ENCODE results near the gene NLRC3. TPM values are rescaled to one million over a fixed set of nuclear protein-coding genes. Genes with fewer than 3 reads are reported as not detected.

The NLRC3 gene
- total RNA-seq, 1 donor from 2014 or later, result 0.41 TPM

DNA sequence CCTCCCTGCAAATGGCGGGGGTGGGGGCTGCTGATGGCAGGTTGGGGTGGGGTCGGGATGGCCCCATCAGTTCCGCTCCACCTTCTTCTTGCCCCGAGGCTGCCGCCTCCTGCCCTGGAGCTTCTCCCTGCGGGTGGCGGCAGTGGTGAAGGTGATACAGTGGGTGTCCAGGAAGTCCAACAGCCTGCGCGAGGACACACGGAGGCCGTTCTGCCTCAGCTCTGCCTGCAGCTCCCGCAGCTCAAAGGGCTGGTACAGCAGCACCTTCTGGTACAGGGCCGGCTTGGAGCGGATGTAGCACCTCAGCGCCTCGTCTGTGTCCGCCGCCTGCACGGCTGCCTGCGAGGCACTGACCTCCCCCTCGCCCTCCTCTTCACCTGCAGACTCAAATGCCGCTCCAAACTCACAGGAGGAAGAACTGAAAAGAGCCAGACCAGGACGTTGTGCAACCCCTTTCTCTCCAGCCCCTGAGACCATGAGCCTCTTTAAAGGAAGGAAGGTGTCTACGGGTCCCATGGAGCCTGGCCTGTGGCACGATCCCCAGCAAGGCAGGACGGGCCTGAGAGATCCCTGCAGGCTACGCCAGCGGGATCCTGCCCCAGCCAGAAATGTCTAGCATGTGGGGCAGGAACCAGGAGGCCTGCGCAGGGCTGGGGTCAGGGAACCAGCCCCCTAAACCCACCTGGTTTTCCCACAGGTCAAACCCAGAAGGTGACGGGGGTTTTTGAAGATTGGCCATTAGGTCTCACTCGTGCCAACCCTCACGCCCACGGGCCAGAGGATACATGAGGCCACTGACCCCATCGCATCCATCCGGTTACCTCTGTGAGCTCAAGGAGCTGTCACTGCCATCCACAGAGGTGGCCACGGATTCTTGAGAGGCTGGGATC, 5.3 kb upstream of the NLRC3 start:
- no peak for DNase-seq (ENCODE audit: low spot score in 2 of 2)
- no peak for FAIRE-seq

GRCh38 chr16:3581392-3581791, 4.2 kb upstream of the NLRC3 start:
- FAIRE-seq (no peak), DNase-seq (ENCODE audit: low spot score in 2 of 2) (no peak)

- DNase-seq (ENCODE audit: low spot score in 2 of 2) (no peak), FAIRE-seq (no peak)
These were observed 3.5 kb upstream of the NLRC3 start for GRCh38 chr16:3580686-3581085.

- FAIRE-seq, result no peak
- no peak for DNase-seq (ENCODE audit: low spot score in 2 of 2)
These were observed 3.0 kb upstream of the NLRC3 start for GRCh38 chr16:3580251-3580651.

GRCh38 chr16:3579776-3580175, 2.6 kb upstream of the NLRC3 start:
- FAIRE-seq (no peak), DNase-seq (ENCODE audit: low spot score in 2 of 2) (no peak)

GRCh38 chr16:3578610-3579551, 1.7 kb upstream of the NLRC3 start:
- DNase-seq (ENCODE audit: low spot score in 2 of 2), result no peak
- FAIRE-seq, result no peak

DNA sequence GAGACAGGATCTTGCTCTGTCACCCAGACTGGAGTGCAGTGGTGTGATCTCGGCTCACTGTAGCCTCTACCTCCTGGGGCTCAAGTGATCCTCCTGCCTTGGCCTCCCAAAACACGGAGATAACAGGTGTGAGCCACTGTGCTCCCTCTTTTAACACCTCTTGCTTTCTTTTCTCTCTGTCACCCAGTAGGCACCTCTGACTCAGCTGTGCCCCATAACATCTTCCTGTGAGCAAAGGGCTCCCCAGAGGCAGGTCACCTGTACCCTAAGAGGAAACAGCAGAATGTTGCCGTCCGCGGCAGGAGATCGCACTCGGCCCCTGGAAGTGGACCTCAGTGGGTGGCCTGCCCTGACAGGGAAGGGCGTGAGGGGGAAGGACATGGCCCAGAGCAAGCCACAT, 918 bp upstream of the NLRC3 start:
- DNase-seq (ENCODE audit: low spot score in 2 of 2) (no peak), FAIRE-seq (no peak)

DNA sequence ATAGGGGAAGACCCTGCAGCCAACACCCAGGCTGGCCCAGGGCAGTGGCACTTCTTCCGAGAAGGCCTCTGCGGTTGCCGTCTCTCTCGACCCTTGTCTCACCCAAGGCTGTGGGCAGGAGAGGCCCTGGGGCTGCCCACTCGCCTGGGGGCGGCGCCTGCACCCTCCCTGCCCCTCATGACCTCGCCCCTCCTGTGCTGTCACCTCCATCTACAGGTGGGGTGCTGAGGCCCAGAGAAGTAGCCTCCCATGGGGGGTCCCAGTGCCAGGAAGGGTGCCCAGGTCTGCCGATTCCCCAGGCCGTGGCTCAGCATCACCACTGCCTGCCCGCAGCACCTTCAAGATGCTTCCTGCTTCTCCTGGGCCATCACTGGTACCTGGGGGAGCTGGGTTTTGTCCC, 992 bp downstream of the NLRC3 start:
- DNase-seq (ENCODE audit: low spot score in 2 of 2) (no peak), FAIRE-seq (no peak)

- FAIRE-seq, result no peak
These were observed 1.7 kb downstream of the NLRC3 start for GRCh38 chr16:3575491-3575890.

DNA sequence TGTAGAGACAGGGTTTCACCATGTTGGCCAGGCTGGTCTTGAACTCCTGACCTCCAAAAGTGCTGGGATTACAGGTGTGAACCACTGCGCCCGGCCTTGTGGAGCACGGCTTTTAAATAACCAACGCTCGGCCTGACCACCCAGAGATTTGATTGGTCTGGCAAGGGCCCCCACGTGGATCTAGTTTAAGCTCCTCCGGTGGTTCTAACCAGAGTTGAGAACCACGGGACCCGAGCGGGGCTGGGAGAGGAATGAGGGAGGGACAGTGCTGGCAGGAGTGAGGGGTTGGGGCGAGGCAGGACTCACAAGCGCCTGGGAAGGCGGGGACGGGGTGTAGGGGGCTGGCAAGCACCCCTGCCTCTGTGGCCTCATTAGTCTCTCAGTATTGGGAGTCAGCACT, 3.0 kb downstream of the NLRC3 start:
- DNase-seq (ENCODE audit: low spot score in 2 of 2) (no peak), FAIRE-seq (no peak)

More at GRCh38 chr16:3575491-3575890, 1.7 kb downstream of the NLRC3 start:
- DNase-seq (ENCODE audit: low spot score in 2 of 2), result no peak

GRCh38 chr16:3573146-3573815, 3.9 kb downstream of the NLRC3 start:
- DNase-seq (ENCODE audit: low spot score in 2 of 2), result no peak
- FAIRE-seq, result no peak

DNA sequence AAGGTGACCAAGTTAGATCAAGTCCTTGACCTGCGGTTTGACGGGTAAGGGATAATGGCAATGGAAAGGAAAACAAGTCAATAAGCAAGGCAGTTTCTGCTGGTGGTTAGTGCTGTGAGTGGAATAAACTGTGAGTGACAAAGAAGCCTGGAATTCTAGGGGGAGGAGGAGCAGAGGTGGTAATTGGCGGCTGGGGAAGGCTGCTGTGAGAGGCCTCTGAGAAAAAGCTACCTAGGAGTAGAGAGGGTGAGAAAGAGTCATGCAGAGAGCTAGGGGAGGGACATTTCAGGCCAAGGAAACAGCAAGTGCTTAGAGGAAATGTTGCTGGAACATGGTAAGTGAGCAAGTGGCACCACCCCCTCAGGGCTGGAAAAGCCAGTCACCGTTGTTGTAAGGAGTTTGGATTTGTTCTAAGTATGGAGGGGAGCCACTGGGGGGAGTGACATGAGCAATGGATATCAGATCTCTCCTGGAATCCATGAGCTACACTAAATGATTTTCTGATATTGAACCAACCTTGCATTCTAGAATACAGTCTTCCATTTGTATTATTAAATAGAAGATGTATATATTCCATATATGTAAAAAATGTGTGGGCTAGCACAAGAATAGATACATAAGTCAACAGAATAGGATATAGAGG, 6.7 kb downstream of the NLRC3 start:
- FAIRE-seq (no peak), DNase-seq (ENCODE audit: low spot score in 2 of 2) (no peak)

DNA sequence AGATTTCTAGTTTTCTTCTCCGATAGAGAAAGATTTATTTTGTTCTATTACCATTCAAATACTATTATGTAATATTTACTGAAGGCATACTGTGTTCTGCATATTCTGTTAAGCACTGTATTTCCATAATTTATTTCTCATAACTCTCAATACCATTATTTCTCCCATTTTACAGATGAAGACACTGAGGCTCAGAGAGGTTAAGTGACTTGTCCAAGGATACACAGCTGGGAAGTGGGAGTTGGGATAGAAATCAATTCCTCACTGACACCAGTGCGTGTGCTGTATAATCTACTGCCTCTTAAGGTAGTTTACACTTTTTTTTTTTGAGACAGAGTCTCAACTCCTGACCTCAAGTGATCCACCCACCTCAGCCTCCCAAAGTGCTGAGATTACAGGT, 7.4 kb downstream of the NLRC3 start:
- no peak for FAIRE-seq

GRCh38 chr16:3566990-3567389, 10.2 kb downstream of the NLRC3 start:
- FAIRE-seq (no peak), DNase-seq (ENCODE audit: low spot score in 2 of 2) (no peak)

More for the DNA sequence above, 7.4 kb downstream of the NLRC3 start:
- DNase-seq (ENCODE audit: low spot score in 2 of 2), result no peak

- DNase-seq (ENCODE audit: low spot score in 2 of 2) (no peak), FAIRE-seq (no peak)
These were observed 12.4 kb downstream of the NLRC3 start for GRCh38 chr16:3564889-3565141.

GRCh38 chr16:3564130-3564888, 12.9 kb downstream of the NLRC3 start:
- DNase-seq (ENCODE audit: low spot score in 2 of 2), result no peak
- FAIRE-seq, result no peak

DNA sequence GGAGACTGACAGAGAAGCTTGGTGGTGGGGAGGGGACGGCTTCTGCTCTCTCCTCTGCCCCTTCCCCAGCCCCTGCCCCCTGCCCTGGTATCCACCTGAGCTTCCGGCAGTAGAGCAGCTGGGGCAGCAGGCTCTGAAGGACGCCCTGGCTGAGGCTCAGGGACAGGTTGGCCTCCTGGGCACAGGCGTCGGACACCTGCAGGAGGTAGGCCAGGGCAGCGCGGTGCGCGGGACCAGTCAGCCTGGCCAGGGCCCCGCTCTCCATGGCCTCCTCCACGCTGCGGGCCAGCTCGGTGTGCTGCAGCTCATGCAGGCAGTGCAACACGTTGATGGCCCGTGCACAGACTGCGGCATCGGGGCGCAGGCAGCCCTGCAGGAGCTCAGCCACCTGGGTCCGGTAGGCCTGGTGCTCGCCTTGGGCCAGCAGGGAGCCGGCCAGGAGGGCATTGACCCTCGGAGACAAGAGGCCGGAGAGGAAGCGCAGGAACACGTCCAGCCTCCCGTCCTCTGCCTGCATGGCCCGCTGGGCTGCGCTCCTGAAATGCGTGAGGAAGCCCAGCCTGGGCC, 14.2 kb downstream of the NLRC3 start:
- FAIRE-seq (no peak), DNase-seq (ENCODE audit: low spot score in 2 of 2) (no peak)

GRCh38 chr16:3561626-3562025, 15.6 kb downstream of the NLRC3 start:
- FAIRE-seq, result no peak

GRCh38 chr16:3554351-3554928, 22.8 kb downstream of the NLRC3 start:
- no peak for FAIRE-seq
- DNase-seq (ENCODE audit: low spot score in 2 of 2), result no peak

More at GRCh38 chr16:3561626-3562025, 15.6 kb downstream of the NLRC3 start:
- no peak for DNase-seq (ENCODE audit: low spot score in 2 of 2)

All from frontal cortex (tissue), 4 donors.